ENCODE measurements around the gene TFEC. TPM values are rescaled to one million over a fixed set of nuclear protein-coding genes. Genes with fewer than 3 reads are reported as not detected.

The TFEC gene
- total and polyA plus RNA-seq, 4 donors: 0.52 to 5.1 (median 2.4) TPM

- Histone ChIP-seq H3K4me1 (ENCODE audit: control insufficient read depth in 4 of 4, insufficient read depth in 4 of 4, low read length in 3 of 4) (no peaks in the 10 kb centered on the region), H3K4me3 (ENCODE audit: low read depth in 1 of 3, low read length in 3 of 3) (no peak overlapping the region), H3K27me3 (ENCODE audit: control insufficient read depth in 4 of 4, insufficient read depth in 4 of 4, low read length in 3 of 4) (no peaks in the 10 kb centered on the region), H3K9ac (ENCODE audit: low read depth in 1 of 2, low read length in 2 of 2) (no peak overlapping the region), H3K9me3 (ENCODE audit: control insufficient read depth in 4 of 4, low read length in 3 of 4) (no peaks in the 10 kb centered on the region), H3K36me3 (ENCODE audit: control insufficient read depth in 4 of 4, insufficient read depth in 3 of 4, low read depth in 1 of 4, low read length in 3 of 4) (no peaks in the 10 kb centered on the region), H3K27ac (ENCODE audit: low read depth in 1 of 2, low read length in 2 of 2) (no peak overlapping the region)
- 81% methylated on average over 1 of the region's 1 CpG for WGBS
- DNase-seq (ENCODE audit: low spot score): no peak
- TF ChIP-seq FOXA2 (IDR thresholded peaks at IDR 0.05) (no peak), FOXA1 (IDR thresholded peaks at IDR 0.05) (no peak), HNF4A (conservative IDR thresholded peaks at IDR 0.05) (no peak), NR2F2 (IDR thresholded peaks at IDR 0.05) (no peak), EGR1 (IDR thresholded peaks at IDR 0.05; ENCODE audit: low read depth in 2 of 2) (no peak), TAF1 (conservative IDR thresholded peaks at IDR 0.05) (no peak), REST (IDR thresholded peaks at IDR 0.05) (no peak), GABPA (IDR thresholded peaks at IDR 0.05 in 1 of 2, conservative IDR thresholded peaks at IDR 0.05 in 1 of 2) (no peak), ZBTB33 (IDR thresholded peaks at IDR 0.05) (no peak), MAX (IDR thresholded peaks at IDR 0.05) (no peak), RXRA (IDR thresholded peaks at IDR 0.05) (no peak), HNF4G (IDR thresholded peaks at IDR 0.05) (no peak), RAD21 (IDR thresholded peaks at IDR 0.05) (no peak), JUND (IDR thresholded peaks at IDR 0.05) (no peak), SP1 (IDR thresholded peaks at IDR 0.05) (no peak), YY1 (IDR thresholded peaks at IDR 0.05) (no peak), CTCF (IDR thresholded peaks at IDR 0.05; ENCODE audit: low read depth, low read length, missing input control) (no peak)
Measured at GRCh38 chr7:115968596-115968995, 62.0 kb downstream of the TFEC start.

GRCh38 chr7:115968171-115968570 lies 62.4 kb downstream of the TFEC start:
- DNase-seq (ENCODE audit: low spot score): no peak
- TF ChIP-seq GABPA (IDR thresholded peaks at IDR 0.05 in 1 of 2, conservative IDR thresholded peaks at IDR 0.05 in 1 of 2): no peak
- TF ChIP-seq REST (IDR thresholded peaks at IDR 0.05): no peak
- no peak for TF ChIP-seq YY1 (IDR thresholded peaks at IDR 0.05)
- TF ChIP-seq FOXA1 (IDR thresholded peaks at IDR 0.05): no peak
- TF ChIP-seq CTCF (IDR thresholded peaks at IDR 0.05; ENCODE audit: low read depth, low read length, missing input control): no peak
- TF ChIP-seq ZBTB33 (IDR thresholded peaks at IDR 0.05): no peak

More at GRCh38 chr7:115968171-115968570, 62.4 kb downstream of the TFEC start:
- Histone ChIP-seq H3K27ac (ENCODE audit: low read depth in 1 of 2, low read length in 2 of 2) (no peak overlapping the region), H3K36me3 (ENCODE audit: control insufficient read depth in 4 of 4, insufficient read depth in 3 of 4, low read depth in 1 of 4, low read length in 3 of 4) (no peaks in the 10 kb centered on the region), H3K4me3 (ENCODE audit: low read depth in 1 of 3, low read length in 3 of 3) (no peak overlapping the region), H3K27me3 (ENCODE audit: control insufficient read depth in 4 of 4, insufficient read depth in 4 of 4, low read length in 3 of 4) (no peaks in the 10 kb centered on the region), H3K9me3 (ENCODE audit: control insufficient read depth in 4 of 4, low read length in 3 of 4) (no peaks in the 10 kb centered on the region), H3K9ac (ENCODE audit: low read depth in 1 of 2, low read length in 2 of 2) (no peak overlapping the region), H3K4me1 (ENCODE audit: control insufficient read depth in 4 of 4, insufficient read depth in 4 of 4, low read length in 3 of 4) (no peaks in the 10 kb centered on the region)
- 23% methylated on average over 1 of the region's 1 CpG for WGBS

Data from liver (tissue), 9 donors.